Effector memory CD8-positive, alpha-beta T cell (primary cell): Measurements from ENCODE around the gene CSHL1.
"Not testable (repeated sequence)": the region's sequence is repeated elsewhere in the genome, so short reads cannot be mapped to it uniquely, and the experiment has no call there.

ENCODE experiments used
- ATAC-seq: fragments of 150-1000 bp; cut with Tn5 transposase; replicated peaks from 2 replicates; pipeline ENCODE4 v1.10.0; 2021; ENCODE audit warnings: mild to moderate bottlenecking, moderate library complexity
- DNase-seq, 3 experiments: peaks; one replicate each; pipeline ENCODE4 v3.0.0; 2021
- H3K27ac Mint-ChIP-seq, 2 donors: one replicate each; pipeline ENCODE4 v1.8.0; 2022; ENCODE audit warnings: mild to moderate bottlenecking in 2 of 2, mixed read lengths in 2 of 2, moderate library complexity in 2 of 2
- H3K27me3 Mint-ChIP-seq, 2 donors: one replicate each; pipeline ENCODE4 v1.8.0; 2022; ENCODE audit warnings: mixed read lengths in 2 of 2
- H3K36me3 Mint-ChIP-seq: one replicate; pipeline ENCODE4 v1.8.0; 2022; ENCODE audit warnings: mild to moderate bottlenecking, moderate library complexity, mixed read lengths; ENCODE audit not compliant: insufficient read depth
- H3K4me1 Mint-ChIP-seq, 2 donors: one replicate each; pipeline ENCODE4 v1.8.0; 2022; ENCODE audit warnings: low read depth in 2 of 2, mixed read lengths in 2 of 2
- H3K4me3 Mint-ChIP-seq, 2 donors: one replicate each; pipeline ENCODE4 v1.8.0; 2022; ENCODE audit warnings: mild to moderate bottlenecking in 2 of 2, mixed read lengths in 2 of 2, moderate library complexity in 2 of 2
- H3K9me3 Mint-ChIP-seq, 2 donors: one replicate each; pipeline ENCODE4 v1.8.0; 2022; ENCODE audit warnings: mixed read lengths in 2 of 2

The CSHL1 gene

DNA sequence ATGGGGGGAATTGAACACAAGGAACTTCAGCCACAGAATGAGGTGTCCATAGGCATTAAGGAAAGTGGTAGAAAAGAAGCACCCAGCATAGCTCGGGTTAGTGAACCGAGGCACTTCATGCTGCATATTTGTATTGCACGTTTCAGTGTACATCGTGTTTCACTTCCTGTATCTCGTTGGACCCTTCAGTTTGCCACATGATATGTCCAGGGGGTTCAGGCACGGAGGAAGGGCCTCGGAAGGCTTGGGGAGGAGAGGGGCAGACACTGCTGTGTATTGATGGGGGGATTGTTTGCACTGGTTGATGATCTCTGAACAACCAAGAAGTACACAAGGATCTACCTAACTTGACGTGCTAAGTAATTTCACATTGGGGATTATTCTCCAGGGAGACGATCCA lies 11.3 kb upstream of the CSHL1 start:
- H3K36me3 Mint-ChIP-seq, ATAC-seq, H3K4me3 Mint-ChIP-seq, H3K27me3 Mint-ChIP-seq, DNase-seq, H3K9me3 Mint-ChIP-seq: not testable (repeated sequence)
- Mint-ChIP-seq H3K27ac (peak overlapping the region in 1 of 2 donors; percentile 62), H3K4me1 (peaks cover 6 to 12% of the 10 kb centered on the region in 2 donors)

DNA sequence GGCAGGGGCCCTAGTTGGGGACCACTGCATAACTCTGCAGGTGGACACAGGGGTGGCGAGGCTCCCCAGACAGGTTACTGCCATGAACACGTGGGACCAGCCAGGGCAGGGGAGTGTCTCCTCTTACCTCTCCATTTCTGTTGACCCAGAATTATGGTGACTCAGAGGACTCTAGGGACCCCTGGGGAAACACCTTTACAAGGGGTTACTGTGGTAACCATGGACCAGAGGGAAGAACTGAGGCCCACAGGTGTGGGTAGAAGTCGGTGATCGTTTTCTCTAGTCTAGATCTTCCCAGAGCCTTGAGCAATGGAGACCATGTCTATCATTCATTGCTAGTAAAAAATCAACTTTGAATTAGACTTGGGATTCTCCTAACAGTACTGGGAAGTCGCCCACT lies 9.7 kb upstream of the CSHL1 start:
- H3K4me1 Mint-ChIP-seq, result peaks cover 6 to 12% of the 10 kb centered on the region in 2 donors
- not testable (repeated sequence) for H3K27ac Mint-ChIP-seq, ATAC-seq, DNase-seq, H3K9me3 Mint-ChIP-seq, H3K27me3 Mint-ChIP-seq, H3K36me3 Mint-ChIP-seq, H3K4me3 Mint-ChIP-seq

DNA sequence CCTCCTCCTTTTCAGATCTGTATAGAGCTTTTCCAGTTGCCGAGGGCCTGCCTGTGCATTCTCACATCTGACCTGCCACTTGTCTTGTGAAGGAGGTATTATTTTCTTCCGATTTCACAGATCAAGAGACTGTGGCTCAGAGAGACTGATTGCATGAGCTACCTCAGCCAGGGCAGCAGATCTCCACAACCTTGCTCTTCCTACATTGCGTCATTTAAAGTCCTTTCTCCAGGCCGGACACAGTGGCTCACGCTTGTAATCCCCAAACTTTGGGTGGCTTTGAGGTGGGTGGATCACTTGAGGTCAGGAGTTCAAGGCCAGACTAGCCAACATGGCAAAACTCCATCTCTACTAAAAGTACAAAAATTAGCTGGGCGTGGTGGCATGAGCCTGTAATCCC lies 9.0 kb upstream of the CSHL1 start:
- not testable (repeated sequence) for DNase-seq, H3K9me3 Mint-ChIP-seq, H3K27me3 Mint-ChIP-seq, H3K4me3 Mint-ChIP-seq, ATAC-seq, H3K27ac Mint-ChIP-seq, H3K36me3 Mint-ChIP-seq
- peaks cover 6 to 12% of the 10 kb centered on the region in 2 donors for H3K4me1 Mint-ChIP-seq

DNA sequence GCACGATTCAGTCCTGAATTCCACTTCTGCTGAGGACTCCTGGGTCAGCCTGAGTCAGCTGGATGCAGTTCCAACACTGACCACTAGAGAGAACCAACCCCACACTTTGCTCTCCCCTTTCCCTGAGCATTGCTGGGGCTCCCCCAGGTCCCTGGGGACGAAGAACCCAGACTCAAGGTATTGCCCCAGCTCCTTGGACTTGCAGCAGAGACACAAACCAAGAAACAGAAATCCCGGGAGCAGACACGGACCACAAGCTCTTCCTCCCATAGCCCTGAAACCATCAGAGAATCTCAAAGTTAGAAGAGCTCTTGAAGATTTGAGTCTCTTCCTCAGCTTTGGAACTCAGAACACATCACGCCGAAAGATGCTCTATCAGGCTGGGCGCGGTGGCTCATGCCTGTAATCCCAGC lies 8.3 kb upstream of the CSHL1 start:
- Mint-ChIP-seq H3K4me1 (peaks cover 6 to 12% of the 10 kb centered on the region in 2 donors), H3K27ac (peak overlapping the region; percentile 23 to 63), H3K4me3 (peak overlapping the region in 1 of 2 donors; percentile 2), H3K27me3 (peaks cover 5 to 9% of the 10 kb centered on the region in 2 donors), H3K9me3 (no peaks in the 10 kb centered on the region), H3K36me3 (no peaks in the 10 kb centered on the region)
- DNase-seq (peak; percentile 71 to 81 (median 77)), ATAC-seq (peak; percentile 97)

DNA sequence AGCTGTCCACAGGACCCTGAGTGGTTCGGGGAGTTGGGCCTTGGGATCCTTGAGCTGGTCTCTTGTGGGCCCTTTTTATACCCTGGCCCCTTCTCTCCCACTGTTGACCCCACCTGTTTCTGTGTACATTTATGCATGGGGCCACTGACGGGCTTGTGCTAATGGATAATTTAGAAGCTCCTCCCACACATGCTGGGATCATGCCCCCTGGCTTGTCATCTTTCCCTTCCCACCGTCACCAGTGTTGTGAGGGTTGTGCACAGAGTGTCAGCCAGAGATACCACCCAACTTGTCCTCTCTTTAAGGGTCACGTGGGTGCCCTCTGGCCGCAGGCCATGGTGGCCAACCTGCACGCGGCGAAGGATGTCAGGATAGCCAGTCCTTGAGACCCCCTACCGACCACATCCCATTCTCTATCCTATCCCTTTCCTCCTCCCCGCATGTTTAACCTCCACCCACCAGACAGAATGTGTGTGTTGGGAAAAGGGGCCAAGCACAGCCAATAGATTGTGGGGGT lies 7.8 kb upstream of the CSHL1 start, which contains the start of gene GH1:
GH1 (minus strand) TSS at position 51 of the 517 bp plus-strand sequence. CDS start 63 bp downstream, outside the sequence.
- not testable (repeated sequence) for H3K27me3 Mint-ChIP-seq, H3K9me3 Mint-ChIP-seq, ATAC-seq, DNase-seq, H3K36me3 Mint-ChIP-seq
- H3K4me1 Mint-ChIP-seq, result peaks cover 6 to 12% of the 10 kb centered on the region in 2 donors
- peak within 1 kb of the TSS in 1 of 2 donors; percentile 2 for H3K4me3 Mint-ChIP-seq
- peak within 1 kb of the TSS; percentile 23 to 63 for H3K27ac Mint-ChIP-seq

DNA sequence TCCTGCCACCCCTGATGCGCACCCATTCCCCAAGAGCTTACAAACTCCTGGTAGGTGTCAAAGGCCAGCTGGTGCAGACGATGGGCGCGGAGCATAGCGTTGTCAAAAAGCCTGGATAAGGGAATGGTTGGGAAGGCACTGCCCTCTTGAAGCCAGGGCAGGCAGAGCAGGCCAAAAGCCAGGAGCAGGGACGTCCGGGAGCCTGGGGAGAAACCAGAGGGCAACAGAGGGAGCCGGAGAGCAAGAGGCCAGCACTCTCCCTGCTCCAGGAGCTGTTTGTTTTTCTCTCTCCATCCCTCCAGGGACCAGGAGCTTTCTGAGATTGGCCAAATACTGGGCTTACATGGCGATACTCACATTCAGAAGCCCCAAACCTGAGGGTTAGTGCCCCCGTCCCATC lies 7.2 kb upstream of the CSHL1 start:
- H3K9me3 Mint-ChIP-seq, result no peaks in the 10 kb centered on the region
- DNase-seq, result no peak
- H3K4me3 Mint-ChIP-seq, result no peak overlapping the region
- no peak for ATAC-seq
- H3K27ac Mint-ChIP-seq, result no peak overlapping the region
- peaks cover 5 to 9% of the 10 kb centered on the region in 2 donors for H3K27me3 Mint-ChIP-seq
- peaks cover 6 to 12% of the 10 kb centered on the region in 2 donors for H3K4me1 Mint-ChIP-seq
- no peaks in the 10 kb centered on the region for H3K36me3 Mint-ChIP-seq

DNA sequence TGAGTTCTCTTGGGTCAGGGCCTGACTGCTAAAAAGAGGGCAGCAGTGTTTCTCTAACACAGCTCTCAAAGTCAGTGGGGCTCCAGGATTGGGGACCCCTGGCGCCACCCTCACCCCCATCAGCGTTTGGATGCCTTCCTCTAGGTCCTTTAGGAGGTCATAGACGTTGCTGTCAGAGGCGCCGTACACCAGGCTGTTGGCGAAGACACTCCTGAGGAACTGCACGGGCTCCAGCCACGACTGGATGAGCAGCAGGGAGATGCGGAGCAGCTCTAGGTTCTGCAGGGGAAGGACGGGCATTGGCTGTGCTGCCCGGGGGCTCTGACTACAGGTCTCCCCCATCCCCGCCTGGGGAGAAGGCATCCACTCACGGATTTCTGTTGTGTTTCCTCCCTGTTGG lies 6.6 kb upstream of the CSHL1 start:
- H3K4me3 Mint-ChIP-seq, result no peak overlapping the region
- ATAC-seq (no peak), DNase-seq (no peak)
- H3K27me3 Mint-ChIP-seq, result peaks cover 5 to 9% of the 10 kb centered on the region in 2 donors
- H3K4me1 Mint-ChIP-seq, result peaks cover 6 to 12% of the 10 kb centered on the region in 2 donors
- no peaks in the 10 kb centered on the region for H3K9me3 Mint-ChIP-seq
- H3K27ac Mint-ChIP-seq, result no peak overlapping the region
- no peaks in the 10 kb centered on the region for H3K36me3 Mint-ChIP-seq

DNA sequence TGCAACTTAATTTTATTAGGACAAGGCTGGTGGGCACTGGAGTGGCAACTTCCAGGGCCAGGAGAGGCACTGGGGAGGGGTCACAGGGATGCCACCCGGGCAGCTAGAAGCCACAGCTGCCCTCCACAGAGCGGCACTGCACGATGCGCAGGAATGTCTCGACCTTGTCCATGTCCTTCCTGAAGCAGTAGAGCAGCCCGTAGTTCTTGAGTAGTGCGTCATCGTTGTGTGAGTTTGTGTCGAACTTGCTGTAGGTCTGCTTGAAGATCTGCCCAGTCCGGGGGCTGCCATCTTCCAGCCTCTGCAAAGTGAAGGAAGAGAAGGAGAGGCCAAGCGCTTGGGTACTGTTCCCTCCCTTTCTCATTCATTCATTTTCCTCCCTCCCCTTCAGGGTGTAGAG lies 6.1 kb upstream of the CSHL1 start:
- not testable (repeated sequence) for ATAC-seq, H3K4me1 Mint-ChIP-seq, DNase-seq, H3K36me3 Mint-ChIP-seq, H3K9me3 Mint-ChIP-seq, H3K27ac Mint-ChIP-seq, H3K4me3 Mint-ChIP-seq, H3K27me3 Mint-ChIP-seq

DNA sequence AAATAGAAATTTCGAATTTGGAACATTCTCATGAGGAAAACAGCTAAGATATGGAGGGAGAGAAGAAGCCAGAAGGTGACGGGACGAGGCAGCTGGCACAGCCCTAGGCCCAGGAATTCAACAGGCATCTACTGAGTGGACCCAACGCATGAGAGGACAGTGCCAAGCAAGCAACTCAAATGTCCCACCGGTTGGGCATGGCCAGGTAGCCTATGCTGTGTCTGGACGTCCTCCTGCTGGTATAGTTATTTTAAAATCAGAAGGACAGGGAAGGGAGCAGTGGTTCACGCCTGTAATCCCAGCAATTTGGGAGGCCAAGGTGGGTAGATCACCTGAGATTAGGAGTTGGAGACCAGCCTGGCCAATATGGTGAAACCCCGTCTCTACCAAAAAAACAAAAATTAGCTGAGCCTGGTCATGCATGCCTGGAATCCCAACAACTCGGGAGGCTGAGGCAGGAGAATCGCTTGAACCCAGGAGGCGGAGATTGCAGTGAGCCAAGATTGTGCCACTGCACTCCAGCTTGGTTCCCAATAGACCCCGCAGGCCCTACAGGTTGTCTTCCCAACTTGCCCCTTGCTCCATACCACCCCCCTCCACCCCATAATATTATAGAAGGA lies 5.6 kb upstream of the CSHL1 start:
- peaks cover 6 to 12% of the 10 kb centered on the region in 2 donors for H3K4me1 Mint-ChIP-seq
- H3K36me3 Mint-ChIP-seq, result no peaks in the 10 kb centered on the region
- H3K27ac Mint-ChIP-seq, result no peak overlapping the region
- DNase-seq, result no peak
- no peak overlapping the region for H3K4me3 Mint-ChIP-seq
- ATAC-seq, result no peak
- no peaks in the 10 kb centered on the region for H3K9me3 Mint-ChIP-seq
- peaks cover 5 to 10% of the 10 kb centered on the region in 2 donors for H3K27me3 Mint-ChIP-seq

DNA sequence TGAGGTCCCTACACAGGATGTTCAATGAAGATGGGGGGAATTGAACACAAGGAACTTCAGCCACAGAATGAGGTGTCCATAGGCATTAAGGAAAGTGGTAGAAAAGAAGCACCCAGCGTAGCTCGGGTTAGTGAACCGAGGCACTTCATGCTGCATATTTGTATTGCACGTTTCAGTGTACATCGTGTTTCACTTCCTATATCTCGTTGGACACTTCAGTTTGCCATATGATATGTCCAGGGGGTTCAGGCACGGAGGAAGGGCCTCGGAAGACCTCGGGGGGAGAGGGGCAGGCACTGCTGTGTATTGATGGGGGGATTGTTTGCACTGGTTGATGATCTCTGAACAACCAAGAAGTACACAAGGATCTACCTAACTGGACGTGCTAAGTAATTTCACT lies 4.7 kb upstream of the CSHL1 start:
- DNase-seq, H3K4me3 Mint-ChIP-seq, ATAC-seq, H3K27ac Mint-ChIP-seq, H3K36me3 Mint-ChIP-seq, H3K9me3 Mint-ChIP-seq: not testable (repeated sequence)
- H3K27me3 Mint-ChIP-seq, result peaks cover 10 to 18% of the 10 kb centered on the region in 2 donors
- H3K4me1 Mint-ChIP-seq, result peaks cover 9 to 16% of the 10 kb centered on the region in 2 donors

DNA sequence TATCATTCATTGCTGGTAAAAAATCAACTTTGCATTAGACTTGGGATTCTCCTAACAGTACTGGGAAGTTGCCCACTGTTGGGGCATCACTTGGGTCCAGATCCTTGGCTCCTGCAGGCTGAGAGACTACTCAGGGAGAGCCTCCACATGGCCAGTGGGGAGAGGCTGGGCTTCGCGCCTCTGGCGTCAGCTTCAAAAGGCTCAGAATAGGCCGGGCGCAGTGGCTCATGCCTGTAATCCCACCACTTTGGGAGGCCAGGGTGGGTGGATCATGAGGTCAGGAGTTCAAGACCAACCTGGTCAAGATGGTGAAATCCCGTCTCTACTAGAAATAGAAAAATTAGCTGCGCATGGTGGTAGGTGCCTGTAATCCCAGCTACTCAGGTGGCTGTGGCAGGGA lies 3.4 kb upstream of the CSHL1 start:
- H3K4me1 Mint-ChIP-seq, result peaks cover 9 to 13% of the 10 kb centered on the region in 2 donors
- ATAC-seq, result no peak

DNA sequence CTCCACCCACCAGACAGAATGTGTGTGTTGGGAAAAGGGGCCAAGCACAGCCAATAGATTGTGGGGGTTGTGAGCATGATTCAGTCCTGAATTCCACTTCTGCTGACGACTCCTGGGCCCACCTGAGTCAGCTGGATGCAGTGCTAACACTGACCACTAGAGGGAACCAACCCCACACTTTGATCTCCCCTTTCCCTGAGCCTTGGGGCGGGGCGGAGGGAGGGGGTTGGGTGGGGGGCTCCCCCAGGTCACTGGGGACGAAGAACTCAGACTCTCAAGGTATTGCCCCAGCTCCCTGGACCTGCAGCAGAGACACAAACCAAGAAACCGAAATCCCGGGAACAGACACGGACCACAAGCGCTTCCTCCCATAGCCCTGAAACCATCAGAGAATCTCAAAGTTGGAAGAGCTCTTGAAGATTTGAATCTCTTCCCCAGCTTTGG lies 621 bp upstream of the CSHL1 start:
- Mint-ChIP-seq H3K27me3 (peaks cover 5 to 9% of the 10 kb centered on the region in 2 donors), H3K36me3 (peaks cover 4% of the 10 kb centered on the region), H3K9me3 (no peaks in the 10 kb centered on the region), H3K4me1 (peaks cover 3 to 8% of the 10 kb centered on the region in 2 donors), H3K27ac (no peak overlapping the region), H3K4me3 (no peak overlapping the region)
- ATAC-seq, result peak; percentile 81
- DNase-seq, result peak; percentile 60 to 71 (median 64)

More for the DNA sequence above, 3.4 kb upstream of the CSHL1 start:
- peaks cover 4% of the 10 kb centered on the region for H3K36me3 Mint-ChIP-seq
- DNase-seq, result no peak
- H3K27ac Mint-ChIP-seq, result no peak overlapping the region
- no peaks in the 10 kb centered on the region for H3K9me3 Mint-ChIP-seq
- H3K4me3 Mint-ChIP-seq, result no peak overlapping the region
- H3K27me3 Mint-ChIP-seq, result peaks cover 10 to 17% of the 10 kb centered on the region in 2 donors

DNA sequence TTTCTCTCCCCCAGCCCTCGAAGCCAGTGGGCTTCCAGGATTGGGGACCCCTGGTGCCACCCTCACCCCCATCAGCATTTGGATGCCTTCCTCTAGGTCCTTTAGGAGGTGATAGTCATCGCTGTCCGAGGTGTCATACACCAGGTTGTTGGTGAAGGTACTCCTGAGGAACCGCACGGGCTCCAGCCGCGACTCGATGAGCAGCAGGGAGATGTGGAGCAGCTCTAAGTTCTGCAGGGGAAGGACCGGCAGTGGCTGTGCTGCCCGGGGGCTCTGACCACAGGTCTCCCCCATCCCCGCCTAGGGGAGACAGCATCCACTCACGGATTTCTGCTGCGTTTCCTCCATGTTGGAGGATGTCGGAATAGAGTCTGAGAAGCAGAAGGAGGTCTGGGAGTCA lies 962 bp downstream of the CSHL1 start:
- DNase-seq (no peak), ATAC-seq (no peak)
- peaks cover 3 to 8% of the 10 kb centered on the region in 2 donors for H3K4me1 Mint-ChIP-seq
- no peak overlapping the region for H3K4me3 Mint-ChIP-seq
- H3K36me3 Mint-ChIP-seq, result peaks cover 7% of the 10 kb centered on the region
- peaks cover 5 to 9% of the 10 kb centered on the region in 2 donors for H3K27me3 Mint-ChIP-seq
- H3K9me3 Mint-ChIP-seq, result no peaks in the 10 kb centered on the region
- no peak overlapping the region for H3K27ac Mint-ChIP-seq

DNA sequence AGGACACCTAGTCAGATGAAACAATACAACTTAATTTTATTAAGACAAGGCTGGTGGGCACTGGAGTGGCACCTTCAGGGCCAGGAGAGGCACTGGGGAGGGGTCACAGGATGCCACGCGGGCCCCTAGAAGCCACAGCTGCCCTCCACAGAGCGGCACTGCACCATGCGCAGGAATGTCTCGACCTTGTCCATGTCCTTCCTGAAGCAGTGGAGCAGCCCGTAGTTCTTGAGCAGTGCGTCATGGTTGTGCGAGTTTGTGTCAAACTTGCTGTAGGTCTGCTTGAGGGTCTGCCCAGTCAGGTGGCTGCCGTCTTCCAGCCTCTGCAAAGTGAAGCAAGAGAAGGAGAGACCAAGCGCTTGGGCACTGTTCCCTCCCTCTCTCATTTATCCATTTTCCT lies 1.5 kb downstream of the CSHL1 start:
- not testable (repeated sequence) for H3K27me3 Mint-ChIP-seq, DNase-seq, H3K36me3 Mint-ChIP-seq, H3K4me1 Mint-ChIP-seq, H3K27ac Mint-ChIP-seq, H3K9me3 Mint-ChIP-seq, ATAC-seq, H3K4me3 Mint-ChIP-seq
